NB4 (cell line): Measurements from ENCODE around the gene SEZ6L.

Source experiments
- DNase-seq: peaks from one replicate; pipeline ENCODE4 v3.0.0; 2010; ENCODE audit warnings: low read depth
- H3K4me3 ChIP-seq: one replicate; pipeline ENCODE4 v1.5.1; 2011; ENCODE audit warnings: mild to moderate bottlenecking, low read depth, low read length, moderate library complexity
- CTCF ChIP-seq: IDR thresholded peaks from one replicate; pipeline ENCODE4 v1.5.1; 2012; ENCODE audit warnings: low read depth, low read length
- MAX ChIP-seq: IDR thresholded peaks from 2 replicates; pipeline ENCODE4 v1.6.1; 2011; ENCODE audit warnings: low read depth, low read length
- MYC ChIP-seq: IDR thresholded peaks from 2 replicates; pipeline ENCODE4 v1.6.1; 2011; ENCODE audit warnings: low read depth, low read length
- POLR2A ChIP-seq: IDR thresholded peaks from 2 replicates; pipeline ENCODE4 v1.6.1; 2011; ENCODE audit warnings: mild to moderate bottlenecking; ENCODE audit not compliant: insufficient read length; ENCODE audit errors: extremely low read depth

Gene SEZ6L

GRCh38 chr22:26238596-26238995, 69.3 kb downstream of the SEZ6L start:
- DNase-seq: no peak
- TF ChIP-seq MAX: no peak
- TF ChIP-seq CTCF: no peak
- TF ChIP-seq MYC: no peak
- TF ChIP-seq POLR2A: no peak
- no peak overlapping the region for H3K4me3 ChIP-seq

- no peak for TF ChIP-seq MAX
- no peak for TF ChIP-seq POLR2A
- DNase-seq: peak; percentile 55
- H3K4me3 ChIP-seq: no peak overlapping the region
Measured at GRCh38 chr22:26239581-26239980, 70.3 kb downstream of the SEZ6L start.

- TF ChIP-seq CTCF: no peak
- no peak for TF ChIP-seq POLR2A
- TF ChIP-seq MAX: no peak
- no peak for DNase-seq
- no peak overlapping the region for H3K4me3 ChIP-seq
Measured at GRCh38 chr22:26241361-26241760, 72.1 kb downstream of the SEZ6L start.

- TF ChIP-seq MYC: no peak
- no peak for TF ChIP-seq POLR2A
- TF ChIP-seq CTCF: no peak
- no peak for TF ChIP-seq MAX
- no peak overlapping the region for H3K4me3 ChIP-seq
- DNase-seq: no peak
Measured at GRCh38 chr22:26245001-26245400, 75.7 kb downstream of the SEZ6L start.

- no peak overlapping the region for H3K4me3 ChIP-seq
- DNase-seq: no peak
- TF ChIP-seq MAX: no peak
- no peak for TF ChIP-seq MYC
- TF ChIP-seq CTCF: no peak
- no peak for TF ChIP-seq POLR2A
Measured at GRCh38 chr22:26246552-26246951, 77.3 kb downstream of the SEZ6L start.

GRCh38 chr22:26251869-26252268, 82.6 kb downstream of the SEZ6L start:
- no peak for DNase-seq
- TF ChIP-seq MAX: no peak
- TF ChIP-seq POLR2A: no peak
- TF ChIP-seq MYC: no peak
- TF ChIP-seq CTCF: no peak
- H3K4me3 ChIP-seq: no peak overlapping the region
